Coronary artery (tissue), 2 donors: Measurements from ENCODE around the gene PIAS4.

Experiments used
- DNase-seq: peaks from one replicate; pipeline ENCODE4 v3.0.0-alpha.2; 2017; ENCODE audit warnings: low spot score
- H3K27ac ChIP-seq, 2 donors: fragments of 200-600 bp; sonication (generic); one replicate each; pipeline ENCODE4 v1.5.1; 2016 to 2019
- H3K4me3 ChIP-seq: fragments of 200-600 bp; sonication (generic); 2 replicates; pipeline ENCODE4 v1.5.1; 2016; ENCODE audit warnings: mild to moderate bottlenecking, moderate library complexity
- TF ChIP-seq, protein P1 (sequence below): fragments of 200-600 bp; sonication (generic); IDR thresholded peaks from one replicate; pipeline ENCODE4 v1.5.1; 2019; ENCODE audit warnings: antibody characterized with exemption

PIAS4 gene

GRCh38 chr19:4087787-4088679 lies 80.5 kb downstream of the PIAS4 start:
- TF ChIP-seq, protein P1, sequence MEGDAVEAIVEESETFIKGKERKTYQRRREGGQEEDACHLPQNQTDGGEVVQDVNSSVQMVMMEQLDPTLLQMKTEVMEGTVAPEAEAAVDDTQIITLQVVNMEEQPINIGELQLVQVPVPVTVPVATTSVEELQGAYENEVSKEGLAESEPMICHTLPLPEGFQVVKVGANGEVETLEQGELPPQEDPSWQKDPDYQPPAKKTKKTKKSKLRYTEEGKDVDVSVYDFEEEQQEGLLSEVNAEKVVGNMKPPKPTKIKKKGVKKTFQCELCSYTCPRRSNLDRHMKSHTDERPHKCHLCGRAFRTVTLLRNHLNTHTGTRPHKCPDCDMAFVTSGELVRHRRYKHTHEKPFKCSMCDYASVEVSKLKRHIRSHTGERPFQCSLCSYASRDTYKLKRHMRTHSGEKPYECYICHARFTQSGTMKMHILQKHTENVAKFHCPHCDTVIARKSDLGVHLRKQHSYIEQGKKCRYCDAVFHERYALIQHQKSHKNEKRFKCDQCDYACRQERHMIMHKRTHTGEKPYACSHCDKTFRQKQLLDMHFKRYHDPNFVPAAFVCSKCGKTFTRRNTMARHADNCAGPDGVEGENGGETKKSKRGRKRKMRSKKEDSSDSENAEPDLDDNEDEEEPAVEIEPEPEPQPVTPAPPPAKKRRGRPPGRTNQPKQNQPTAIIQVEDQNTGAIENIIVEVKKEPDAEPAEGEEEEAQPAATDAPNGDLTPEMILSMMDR, result no peak
- DNase-seq, result no peak
- no peak overlapping the region for H3K4me3 ChIP-seq
- H3K27ac ChIP-seq, result no peak overlapping the region

GRCh38 chr19:4088975-4089374 lies 81.4 kb downstream of the PIAS4 start:
- TF ChIP-seq, protein P1, result no peak
- DNase-seq, result no peak
- Histone ChIP-seq H3K4me3 (peak overlapping the region; percentile 21), H3K27ac (peak overlapping the region in 1 of 2 donors; percentile 37)
